ENCODE results near the gene CSGALNACT2. TPM values are rescaled to one million over a fixed set of nuclear protein-coding genes. Genes with fewer than 3 reads are reported as not detected.

Gene CSGALNACT2
- total RNA-seq, 3 donors from 2014 or later: 21.6 to 35.5 (median 27.8) TPM

- intact Hi-C loops (cut with DNase I; ENCODE audit: low total_unique reads): no loop called here
Observed at GRCh38 chr10:43190775-43191174, 52.5 kb downstream of the CSGALNACT2 start.

GRCh38 chr10:43192884-43193283 is 54.6 kb downstream of the CSGALNACT2 start:
- intact Hi-C loops (cut with DNase I; ENCODE audit: low total_unique reads): no loop called here
- TF ChIP-seq POLR2A (IDR thresholded peaks at IDR 0.05) (no peak), POLR2AphosphoS5 (IDR thresholded peaks at IDR 0.05) (no peak), CTCF (IDR thresholded peaks at IDR 0.05) (no peak)
- no peak for DNase-seq (ENCODE audit: low spot score in 2 of 2)

More at GRCh38 chr10:43190775-43191174, 52.5 kb downstream of the CSGALNACT2 start:
- no peak for DNase-seq (ENCODE audit: low spot score in 2 of 2)
- no peaks in the 10 kb centered on the region for H3K9me3 ChIP-seq
- no peaks in the 10 kb centered on the region for H3K27me3 ChIP-seq
- no peak overlapping the region for H3K27ac ChIP-seq
- no peaks in the 10 kb centered on the region for H3K4me1 ChIP-seq
- no peak overlapping the region for H3K4me3 ChIP-seq
- TF ChIP-seq CTCF (IDR thresholded peaks at IDR 0.05): no peak
- TF ChIP-seq POLR2AphosphoS5 (IDR thresholded peaks at IDR 0.05): no peak
- no peak for TF ChIP-seq POLR2A (IDR thresholded peaks at IDR 0.05)
- H3K36me3 ChIP-seq: no peaks in the 10 kb centered on the region

GRCh38 chr10:43193496-43194080 is 55.3 kb downstream of the CSGALNACT2 start:
- Histone ChIP-seq H3K4me1 (no peaks in the 10 kb centered on the region), H3K36me3 (no peaks in the 10 kb centered on the region), H3K4me3 (no peak overlapping the region), H3K9me3 (no peaks in the 10 kb centered on the region), H3K27me3 (no peaks in the 10 kb centered on the region), H3K27ac (no peak overlapping the region)
- DNase-seq (ENCODE audit: low spot score in 2 of 2): no peak
- intact Hi-C loops (cut with DNase I; ENCODE audit: low total_unique reads): no loop called here
- TF ChIP-seq CTCF (IDR thresholded peaks at IDR 0.05): no peak
- TF ChIP-seq POLR2A (IDR thresholded peaks at IDR 0.05): no peak
- no peak for TF ChIP-seq POLR2AphosphoS5 (IDR thresholded peaks at IDR 0.05)

More at GRCh38 chr10:43192884-43193283, 54.6 kb downstream of the CSGALNACT2 start:
- no peaks in the 10 kb centered on the region for H3K27me3 ChIP-seq
- no peaks in the 10 kb centered on the region for H3K4me1 ChIP-seq
- no peaks in the 10 kb centered on the region for H3K36me3 ChIP-seq
- H3K9me3 ChIP-seq: no peaks in the 10 kb centered on the region
- no peak overlapping the region for H3K27ac ChIP-seq
- no peak overlapping the region for H3K4me3 ChIP-seq

- no peak for DNase-seq (ENCODE audit: low spot score in 2 of 2)
- TF ChIP-seq CTCF (IDR thresholded peaks at IDR 0.05): no peak
- no peak for TF ChIP-seq POLR2A (IDR thresholded peaks at IDR 0.05)
- no peak for TF ChIP-seq POLR2AphosphoS5 (IDR thresholded peaks at IDR 0.05)
- Histone ChIP-seq H3K4me3 (no peak overlapping the region), H3K27ac (no peak overlapping the region), H3K9me3 (no peaks in the 10 kb centered on the region), H3K4me1 (no peaks in the 10 kb centered on the region), H3K36me3 (no peaks in the 10 kb centered on the region), H3K27me3 (no peaks in the 10 kb centered on the region)
- intact Hi-C loops (cut with DNase I; ENCODE audit: low total_unique reads): no loop called here
Observed at GRCh38 chr10:43194266-43194665, 56.0 kb downstream of the CSGALNACT2 start.

- H3K27ac ChIP-seq: no peak overlapping the region
- H3K4me3 ChIP-seq: no peak overlapping the region
- H3K4me1 ChIP-seq: no peaks in the 10 kb centered on the region
- no peak for DNase-seq (ENCODE audit: low spot score in 2 of 2)
- TF ChIP-seq POLR2A (IDR thresholded peaks at IDR 0.05) (no peak), POLR2AphosphoS5 (IDR thresholded peaks at IDR 0.05) (no peak), CTCF (IDR thresholded peaks at IDR 0.05) (no peak)
- H3K27me3 ChIP-seq: no peaks in the 10 kb centered on the region
- intact Hi-C loops (cut with DNase I; ENCODE audit: low total_unique reads): no loop called here
- H3K9me3 ChIP-seq: no peaks in the 10 kb centered on the region
- H3K36me3 ChIP-seq: no peaks in the 10 kb centered on the region
Observed at GRCh38 chr10:43194859-43195258, 56.6 kb downstream of the CSGALNACT2 start.
